ENCODE data around the gene HSPB7.

GRCh38 chr1:16010837-16011236 lies 7.0 kb downstream of the HSPB7 start:
- TF ChIP-seq POLR2AphosphoS5 (IDR thresholded peaks at IDR 0.05; ENCODE audit: low read depth, low read length) (no peak), TAF1 (IDR thresholded peaks at IDR 0.05; ENCODE audit: borderline replicate concordance, low read depth, low read length) (no peak), POLR2A (IDR thresholded peaks at IDR 0.05; ENCODE audit: low read depth, low read length) (no peak)
